Astrocyte of the spinal cord (primary cell): ENCODE data around the gene AUH.

Source experiments
- DNase-seq: peaks from one replicate; pipeline ENCODE4 v3.0.0; 2011; ENCODE audit warnings: low read depth, low spot score
- H3K4me3 ChIP-seq: 2 replicates; pipeline ENCODE4 v1.5.1; 2011; ENCODE audit warnings: low read depth, mild to moderate bottlenecking, low read length, moderate library complexity
- CTCF ChIP-seq: IDR thresholded peaks from 2 replicates; pipeline ENCODE4 v1.5.1; 2012; ENCODE audit warnings: low read depth, mild to moderate bottlenecking, low read length, inconsistent platforms
- in situ Hi-C: cut with HindIII; loops from 2 replicates; pipeline ENCODE4 v1.10.0; 2017; ENCODE audit warnings: low sequenced_read_pairs

Gene AUH

DNA sequence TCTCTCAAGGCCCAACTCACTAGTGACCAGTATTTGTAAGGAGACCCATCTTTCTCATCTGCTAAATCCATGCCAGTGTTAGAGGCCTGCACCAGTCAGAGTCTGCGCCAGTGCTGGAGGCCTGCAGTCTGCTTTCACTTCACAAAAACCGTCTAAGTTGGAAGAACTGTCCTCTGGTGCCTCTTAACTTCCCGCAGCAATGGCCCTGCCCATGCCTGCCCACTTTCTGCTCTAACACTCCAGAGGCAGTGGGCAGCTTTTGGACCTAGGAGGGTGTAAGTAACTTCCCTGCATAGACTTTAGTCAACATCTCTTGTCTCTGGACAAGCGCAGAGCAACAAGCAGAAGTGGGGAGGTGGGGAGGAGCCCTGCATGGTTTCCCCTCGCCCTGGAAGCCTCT, 152.9 kb downstream of the AUH start:
- no peak overlapping the region for H3K4me3 ChIP-seq
- in situ Hi-C loops, result no loop called here
- TF ChIP-seq CTCF, result no peak
- DNase-seq, result no peak

- H3K4me3 ChIP-seq, result no peak overlapping the region
- no peak for DNase-seq
- no peak for TF ChIP-seq CTCF
- in situ Hi-C loops, result no loop called here
Observed at GRCh38 chr9:91208419-91208745, 153.3 kb downstream of the AUH start.

- TF ChIP-seq CTCF, result no peak
- in situ Hi-C loops, result no loop called here
- no peak overlapping the region for H3K4me3 ChIP-seq
- peak; percentile 77 for DNase-seq
Observed at GRCh38 chr9:91207729-91208418, 153.8 kb downstream of the AUH start.

GRCh38 chr9:91207397-91207728, 154.4 kb downstream of the AUH start:
- in situ Hi-C loops, result no loop called here
- H3K4me3 ChIP-seq, result no peak overlapping the region
- TF ChIP-seq CTCF, result no peak
- no peak for DNase-seq

DNA sequence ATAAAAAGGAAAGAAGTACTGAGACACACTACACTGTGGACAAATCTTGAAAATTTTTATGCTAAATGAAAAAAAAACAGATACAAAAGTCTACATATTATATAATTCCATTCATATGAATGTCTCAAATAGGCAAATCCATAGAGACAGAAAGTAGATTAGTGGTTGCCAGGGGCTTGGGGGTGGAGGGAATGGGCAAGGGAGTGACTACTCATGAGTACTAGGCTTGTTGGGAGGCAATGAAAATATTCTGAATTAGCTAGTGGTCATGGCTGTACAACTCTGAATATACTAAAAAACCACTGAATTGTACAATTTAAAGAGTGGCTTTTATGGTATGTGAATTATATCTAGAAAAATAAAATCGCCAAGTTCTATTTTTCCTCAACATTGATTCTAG, 154.9 kb downstream of the AUH start:
- in situ Hi-C loops, result no loop called here
- TF ChIP-seq CTCF, result no peak
- DNase-seq, result no peak
- no peak overlapping the region for H3K4me3 ChIP-seq

DNA sequence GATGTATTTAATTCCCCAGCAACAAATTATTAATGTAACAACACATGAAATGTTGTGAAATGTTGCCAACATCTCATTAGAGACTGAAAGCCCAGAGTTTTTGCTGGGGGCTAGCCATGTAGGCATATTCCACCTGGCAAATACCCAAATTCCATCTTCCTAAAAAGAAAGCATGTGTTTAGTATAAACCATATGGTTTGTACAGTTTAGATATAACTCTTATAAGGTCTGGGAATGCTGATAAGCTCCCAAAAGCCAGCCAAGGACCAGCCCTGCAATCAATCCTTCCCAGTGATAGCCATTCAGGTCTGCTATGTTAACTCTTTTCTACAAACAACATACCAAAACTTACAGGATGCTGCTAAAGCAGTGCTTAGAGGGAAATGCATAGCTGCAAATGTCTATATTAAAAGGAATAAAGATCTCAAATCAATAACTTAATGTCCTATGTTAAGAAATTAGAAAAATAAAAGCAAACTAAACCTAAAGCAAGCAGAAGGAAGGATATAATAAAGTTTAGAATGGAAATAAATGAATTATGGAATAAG, 158.9 kb downstream of the AUH start:
- no peak for DNase-seq
- in situ Hi-C loops, result no loop called here
- no peak overlapping the region for H3K4me3 ChIP-seq
- no peak for TF ChIP-seq CTCF
